GM12878 (cell line): Measurements from ENCODE around the gene DENND1C. TPM values are rescaled to one million over a fixed set of nuclear protein-coding genes. Genes with fewer than 3 reads are reported as not detected.

Source experiments
- ATAC-seq: fragments of 200-7000 bp; cut with Tn5 transposase; 3 replicates; pipeline ENCODE4 v1.9.1; 2020; ENCODE audit warnings: mild to moderate bottlenecking, moderate library complexity
- BruUV-seq: library from RNA; stranded (reverse); fragments of 400-500 nt; replicated peaks from 2 replicates; lab custom pipeline; 2021; lab: Mats Ljungman, UMichigan
- CTCF ChIA-PET: fragments of 300-600 bp; sonication (Branson Sonifier 250); formaldehyde crosslinking; extraction: SDS; loops from one replicate; lab custom pipeline; 2021; ENCODE audit warnings: inconsistent platforms; lab: Yijun Ruan, JAX
- POLR2A ChIA-PET: fragments of 350-600 bp; formaldehyde crosslinking; extraction: SDS; loops from one replicate; lab custom pipeline; 2021; ENCODE audit warnings: inconsistent platforms; lab: Charles Lee
- RAD21 ChIA-PET: fragments of 300-600 bp; sonication (Branson Sonifier 250); formaldehyde crosslinking; loops from one replicate; lab custom pipeline; 2023; ENCODE audit warnings: antibody characterized with exemption; ENCODE audit not compliant: unreplicated experiment; lab: Charles Lee
- SMC1A ChIA-PET: fragments of 300-600 bp; sonication (Branson Sonifier 250); formaldehyde crosslinking; loops from one replicate; lab custom pipeline; 2023; ENCODE audit not compliant: unreplicated experiment, uncharacterized antibody; lab: Charles Lee
- DNase-seq: peaks from one replicate; pipeline ENCODE4 v3.0.0-alpha.2; 2011; ENCODE audit warnings: low read depth, low spot score
- FAIRE-seq: peaks from 3 replicates; lab custom pipeline; 2011; peaks lifted over from hg19 to GRCh38; lab: Jason Lieb, UNC
- H2AFZ ChIP-seq: 2 replicates; pipeline ENCODE4 v1.6.0; 2011; ENCODE audit warnings: low read depth, low read length, control low read depth; ENCODE audit not compliant: control insufficient read depth
- H3K27ac ChIP-seq: 2 replicates; pipeline ENCODE4 v1.5.1; 2011; ENCODE audit warnings: control low read depth; ENCODE audit not compliant: control insufficient read depth, insufficient read depth
- H3K27me3 ChIP-seq, 2 experiments: replicated peaks in 1 of 2; 2 replicates each; pipeline versions ENCODE4 v1.6.0 to v1.6.1; 2011; ENCODE audit warnings: low read length in 1 of 2; ENCODE audit not compliant: control insufficient read depth in 2 of 2, insufficient read depth in 2 of 2
- H3K36me3 ChIP-seq, 2 experiments: 2 replicates each; pipeline ENCODE4 v1.5.1; 2011; ENCODE audit warnings: low read length in 1 of 2; ENCODE audit not compliant: control insufficient read depth in 2 of 2, insufficient read depth in 2 of 2
- H3K4me1 ChIP-seq: 2 replicates; pipeline ENCODE4 v1.6.1; 2011; ENCODE audit warnings: mild to moderate bottlenecking, low read length, moderate library complexity, mixed read lengths; ENCODE audit not compliant: control insufficient read depth, insufficient read depth
- H3K4me2 ChIP-seq: 2 replicates; pipeline ENCODE4 v1.6.0; 2011; ENCODE audit warnings: control low read depth; ENCODE audit not compliant: control insufficient read depth, insufficient read depth
- H3K4me3 ChIP-seq: fragments of 200-600 bp; sonication (generic); 2 replicates; pipeline ENCODE4 v1.5.1; 2016
- H3K79me2 ChIP-seq: 2 replicates; pipeline ENCODE4 v1.6.0; 2011; ENCODE audit warnings: low read length; ENCODE audit not compliant: control insufficient read depth, insufficient read depth
- H3K9ac ChIP-seq: 2 replicates; pipeline ENCODE4 v1.8.0; 2011; ENCODE audit warnings: low read length, control low read depth, mixed read lengths; ENCODE audit not compliant: control insufficient read depth, insufficient read depth
- H3K9me3 ChIP-seq: replicated peaks from 3 replicates; pipeline ENCODE4 v1.5.1; 2011; ENCODE audit warnings: mild to moderate bottlenecking, low read length; ENCODE audit not compliant: control insufficient read depth, insufficient read depth
- H4K20me1 ChIP-seq: 2 replicates; pipeline ENCODE4 v1.6.0; 2011; ENCODE audit not compliant: control insufficient read depth, insufficient read depth
- NRF1 ChIP-seq: conservative IDR thresholded peaks from 2 replicates; pipeline ENCODE4 v1.6.1; 2011; ENCODE audit warnings: mild to moderate bottlenecking, low read depth, low read length, improper control_type of control experiment
- SIN3A ChIP-seq: IDR thresholded peaks from 2 replicates; pipeline ENCODE4 v1.6.1; 2012; ENCODE audit warnings: low read depth, low read length, improper control_type of control experiment
- STAT3 ChIP-seq: IDR thresholded peaks from 2 replicates; pipeline ENCODE4 v1.6.1; 2011; ENCODE audit warnings: low read depth, low read length, improper control_type of control experiment
- ZSCAN29 ChIP-seq: fragments of 450-650 bp; IDR thresholded peaks from 2 replicates; pipeline ENCODE4 v1.6.1; 2017; ENCODE audit warnings: mild to moderate bottlenecking, moderate library complexity
- WGBS: methylation state at CpG from one replicate; pipeline ENCODE4 v1.1.6; 2016; ENCODE audit warnings: low lambda C conversion rate; ENCODE audit not compliant: insufficient replicate concordance, insufficient coverage; ENCODE audit errors: missing lambda C conversion rate; 5-methylcytosine and 5-hydroxymethylcytosine counted together
- in situ Hi-C: fragments of 300-500 bp; cut with MboI; formaldehyde crosslinking; loops from 9 replicates; pipeline ENCODE4 v1.14.3; 2018; ENCODE audit warnings: mixed read lengths
- intact Hi-C: fragments of 100-400 bp; cut with micrococcal nuclease; formaldehyde crosslinking; loops from one replicate; pipeline ENCODE4 v1.14.2; 2022; ENCODE audit not compliant: unreplicated experiment
- polyA plus RNA-seq, 11 experiments: library from polyadenylated mRNA; depleted of rRNA in 4 of 11; unstranded in 6 of 11; stranded (reverse) in 5 of 11; fragments of >200 nt; fragmentation: Nextera tagmentation in 4 of 11; fragmentation: Illumina TruSeq in 1 of 11; extraction: Ambion mirVana in 4 of 11; extraction: Trizol in 1 of 11; gene quantifications; 1 replicate in 1 of 11; 2 replicates in 10 of 11; pipeline versions ENCODE4 v1.2.1 to v1.2.3, GENCODE V29; 2011 to 2016; ENCODE audit warnings: inconsistent platforms in 2 of 11, missing spikeins in 2 of 11, low read depth in 1 of 11
- total RNA-seq, 4 experiments: library from RNA; depleted of rRNA in 3 of 4; stranded (reverse); fragments of >200 nt in 3 of 4; fragmentation: Illumina TruSeq in 1 of 4; extraction: Trizol in 1 of 4; gene quantifications; 2 replicates each; pipeline versions ENCODE4 v1.2.1 to v1.2.3, GENCODE V29; 2013 to 2021
- TF ChIP-seq, protein P1 (sequence below): fragments of 450-650 bp; IDR thresholded peaks from 2 replicates; pipeline ENCODE4 v1.6.1; 2017; ENCODE audit warnings: mild to moderate bottlenecking

DENND1C gene
- total and polyA plus RNA-seq, 10 of the 15 experiments (the other 5 are each of a cell fraction or from before 2014, with no cell fraction given): 2.4 to 54.3 (median 32.7) TPM

DNA sequence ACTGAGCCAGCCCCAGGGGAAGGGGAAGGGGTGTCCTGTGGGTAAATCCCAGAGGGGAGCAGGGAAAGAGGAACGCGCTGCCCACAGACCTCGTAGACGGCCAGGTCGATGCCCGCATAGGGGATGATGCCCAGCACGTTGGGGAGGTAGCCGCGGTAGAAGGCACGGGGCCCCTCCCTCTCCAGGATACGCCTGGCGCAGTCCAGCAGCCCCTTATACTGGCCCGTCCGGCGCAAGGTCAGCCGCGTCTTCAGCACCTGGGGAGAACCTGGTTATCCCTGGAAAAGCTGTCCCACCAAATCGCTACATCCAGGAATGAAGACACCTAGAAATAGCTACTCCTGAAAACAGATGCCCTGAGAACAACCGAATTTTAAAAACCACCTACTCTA lies 29.4 kb downstream of the DENND1C start:
- no peaks in the 10 kb centered on the region for H3K4me1 ChIP-seq
- H4K20me1 ChIP-seq: no peaks in the 10 kb centered on the region
- H3K4me3 ChIP-seq: no peak overlapping the region
- H3K4me2 ChIP-seq: no peak overlapping the region
- 98% methylated on average over 18 of the region's 19 CpGs for WGBS
- no peaks in the 10 kb centered on the region for H3K79me2 ChIP-seq
- CTCF ChIA-PET: no interaction called here
- H3K9ac ChIP-seq: no peak overlapping the region
- BruUV-seq: TSS peak; percentile 29
- intact Hi-C loops: no loop called here
- no peak for DNase-seq
- H3K27ac ChIP-seq: no peak overlapping the region
- SMC1A ChIA-PET: no interaction called here
- TF ChIP-seq STAT3 (no peak), SIN3A (no peak), ZSCAN29 (no peak), NRF1 (no peak)
- TF ChIP-seq, protein P1, sequence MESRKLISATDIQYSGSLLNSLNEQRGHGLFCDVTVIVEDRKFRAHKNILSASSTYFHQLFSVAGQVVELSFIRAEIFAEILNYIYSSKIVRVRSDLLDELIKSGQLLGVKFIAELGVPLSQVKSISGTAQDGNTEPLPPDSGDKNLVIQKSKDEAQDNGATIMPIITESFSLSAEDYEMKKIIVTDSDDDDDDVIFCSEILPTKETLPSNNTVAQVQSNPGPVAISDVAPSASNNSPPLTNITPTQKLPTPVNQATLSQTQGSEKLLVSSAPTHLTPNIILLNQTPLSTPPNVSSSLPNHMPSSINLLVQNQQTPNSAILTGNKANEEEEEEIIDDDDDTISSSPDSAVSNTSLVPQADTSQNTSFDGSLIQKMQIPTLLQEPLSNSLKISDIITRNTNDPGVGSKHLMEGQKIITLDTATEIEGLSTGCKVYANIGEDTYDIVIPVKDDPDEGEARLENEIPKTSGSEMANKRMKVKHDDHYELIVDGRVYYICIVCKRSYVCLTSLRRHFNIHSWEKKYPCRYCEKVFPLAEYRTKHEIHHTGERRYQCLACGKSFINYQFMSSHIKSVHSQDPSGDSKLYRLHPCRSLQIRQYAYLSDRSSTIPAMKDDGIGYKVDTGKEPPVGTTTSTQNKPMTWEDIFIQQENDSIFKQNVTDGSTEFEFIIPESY: no peak
- peaks cover 17% of the 10 kb centered on the region; the same call in 2 of the 3 replicates for H3K9me3 ChIP-seq
- no peaks in the 10 kb centered on the region for H3K27me3 ChIP-seq
- FAIRE-seq: no peak
- RAD21 ChIA-PET: no interaction called here
- in situ Hi-C loops: no loop called here
- no peak overlapping the region for H2AFZ ChIP-seq
- peaks cover 10 to 24% of the 10 kb centered on the region in 2 experiments; a peak in 3 of 4 replicates for H3K36me3 ChIP-seq
- POLR2A ChIA-PET: no interaction called here
- ATAC-seq: no peak
